ENCODE results near the gene ANKS3. TPM values are rescaled to one million over a fixed set of nuclear protein-coding genes. Genes with fewer than 3 reads are reported as not detected.

ANKS3 gene
- total RNA-seq, 2 experiments from 2014 or later: 12.1 to 16.1 TPM

DNA sequence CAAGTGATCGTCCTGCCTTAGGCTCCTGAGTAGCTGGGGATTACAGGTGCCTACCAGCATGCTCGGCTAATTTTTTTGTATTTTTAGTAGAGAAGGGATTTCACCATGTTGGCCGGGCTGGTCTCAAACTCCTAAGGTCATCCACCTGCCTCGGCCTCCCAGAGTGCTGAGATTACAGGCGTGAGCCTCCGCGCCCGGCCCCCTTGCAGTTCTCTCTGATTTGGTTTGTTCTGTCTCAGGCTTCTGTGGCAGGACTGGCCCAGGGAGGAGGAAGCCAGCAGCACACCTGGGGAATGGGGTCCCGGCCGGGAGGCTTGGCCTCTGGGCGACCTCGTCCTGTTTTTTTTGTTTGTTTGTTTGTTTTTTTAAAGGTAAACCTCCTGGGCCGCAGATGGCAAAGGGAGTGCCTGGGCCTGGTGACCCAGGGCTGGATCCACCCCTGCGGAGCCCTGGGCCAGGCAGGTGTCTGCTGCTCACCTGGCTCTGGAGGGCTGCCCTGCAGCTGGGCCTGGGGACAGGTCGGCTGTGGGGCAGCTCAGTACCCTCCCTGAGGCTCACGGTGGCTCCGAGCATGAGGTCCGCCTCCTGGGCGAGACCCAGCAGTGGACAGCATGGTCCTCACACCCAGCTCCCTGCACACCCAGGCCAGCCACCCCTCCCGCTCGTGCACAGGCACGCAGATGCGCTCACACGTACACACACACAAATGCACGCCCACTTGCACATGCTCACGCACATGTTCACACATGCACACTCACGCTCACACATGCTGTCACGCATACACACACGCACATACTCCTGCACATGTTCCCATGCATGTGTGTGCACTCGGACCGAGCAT lies 44.0 kb downstream of the ANKS3 start:
- peaks cover 12% of the 10 kb centered on the region for H3K4me1 Mint-ChIP-seq
- H3K9me3 Mint-ChIP-seq: no peaks in the 10 kb centered on the region
- H3K27ac Mint-ChIP-seq: no peak overlapping the region
- no peaks in the 10 kb centered on the region for H3K27me3 Mint-ChIP-seq
- DNase-seq: no peak
- H3K36me3 Mint-ChIP-seq: no peaks in the 10 kb centered on the region
- H3K4me3 Mint-ChIP-seq: no peak overlapping the region

DNA sequence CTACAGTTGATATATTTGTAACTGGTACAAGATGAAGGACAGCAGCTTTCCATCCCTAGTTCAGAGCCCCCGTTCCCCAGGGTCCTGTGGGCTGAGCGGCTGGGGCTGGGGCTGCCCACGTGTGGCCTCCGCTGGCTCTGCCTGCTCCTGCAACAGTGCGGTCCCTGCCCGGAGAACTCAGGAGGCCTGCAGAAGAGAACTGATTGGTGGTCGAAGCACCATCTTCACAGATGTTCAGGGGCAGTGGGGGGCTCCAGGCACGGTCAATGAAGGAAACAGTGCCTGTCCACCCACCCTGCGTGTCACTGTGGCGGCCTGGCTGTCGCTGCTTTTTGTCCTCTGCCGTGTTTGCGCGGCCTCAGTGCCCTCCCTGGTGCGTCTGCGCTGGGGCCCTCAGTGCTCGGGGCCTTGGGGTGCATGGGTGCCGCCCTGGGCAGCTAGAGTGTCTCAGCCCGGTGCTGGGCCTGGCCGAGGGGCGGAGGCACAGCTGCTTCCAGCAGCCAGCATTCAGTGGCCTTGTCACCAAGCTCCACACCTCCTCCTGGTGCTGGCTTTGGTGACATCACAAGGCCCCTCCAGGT lies 44.9 kb downstream of the ANKS3 start:
- DNase-seq: no peak
- H3K4me3 Mint-ChIP-seq: no peak overlapping the region
- H3K27ac Mint-ChIP-seq: no peak overlapping the region
- H3K36me3 Mint-ChIP-seq: no peaks in the 10 kb centered on the region
- H3K4me1 Mint-ChIP-seq: peaks cover 6% of the 10 kb centered on the region
- no peaks in the 10 kb centered on the region for H3K27me3 Mint-ChIP-seq
- H3K9me3 Mint-ChIP-seq: no peaks in the 10 kb centered on the region

DNA sequence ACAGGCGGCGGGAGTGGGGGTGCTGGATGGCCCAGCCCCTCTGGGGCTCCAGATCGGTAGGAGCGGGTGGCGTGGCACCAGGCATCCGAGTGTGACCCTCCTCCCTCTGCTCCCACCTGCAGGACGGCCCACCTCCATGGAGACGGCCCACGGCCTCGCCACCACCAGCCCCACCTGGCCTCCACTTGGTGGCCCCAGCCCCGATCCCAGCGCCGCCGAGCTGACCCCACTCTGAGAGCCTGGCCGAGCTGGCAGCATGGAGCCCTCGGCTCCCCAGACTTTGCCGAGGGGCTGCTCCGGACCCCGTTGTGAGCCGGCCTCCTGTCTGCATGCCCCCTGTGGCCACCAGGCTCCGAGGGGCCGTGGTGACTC lies 45.4 kb downstream of the ANKS3 start:
- DNase-seq: no peak
- Mint-ChIP-seq H3K27me3 (no peaks in the 10 kb centered on the region), H3K36me3 (no peaks in the 10 kb centered on the region), H3K4me3 (no peak overlapping the region), H3K27ac (no peak overlapping the region), H3K4me1 (peaks cover 6% of the 10 kb centered on the region), H3K9me3 (no peaks in the 10 kb centered on the region)

DNA sequence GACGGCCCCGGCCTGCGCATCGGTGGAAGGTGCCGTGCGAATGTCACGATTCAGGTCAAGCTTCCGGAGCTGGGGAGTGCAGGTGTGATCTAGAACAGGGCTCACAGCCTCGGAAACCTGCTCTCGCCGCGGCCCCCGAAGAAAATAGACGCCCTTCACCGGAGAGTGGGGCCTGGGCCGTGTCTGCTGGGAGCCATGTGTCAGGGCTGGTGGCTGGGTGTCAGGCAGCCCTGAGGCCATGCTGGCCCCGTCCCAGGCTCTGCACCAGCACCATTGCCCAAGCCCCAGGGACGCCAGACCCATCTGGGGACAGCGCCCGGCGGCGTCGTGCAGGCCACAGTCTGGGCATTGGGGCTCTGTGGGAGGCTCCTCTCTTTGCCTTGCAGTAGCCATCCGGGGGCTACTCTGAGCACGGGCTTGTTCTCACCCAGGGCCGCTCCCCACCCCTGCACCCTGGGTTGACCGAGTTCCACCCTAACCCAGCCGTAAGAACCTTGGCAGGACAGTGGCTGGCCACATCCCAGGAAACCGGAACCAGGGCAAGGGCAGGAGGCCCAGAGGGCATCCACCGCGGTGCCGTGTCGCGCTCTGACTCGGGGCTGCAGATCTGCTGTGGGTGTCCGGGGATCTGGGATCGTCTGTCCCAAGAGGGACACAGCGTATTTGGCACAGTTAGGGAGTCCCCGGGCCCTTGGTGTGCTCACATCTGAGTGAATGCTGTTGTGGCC lies 46.0 kb downstream of the ANKS3 start:
- Mint-ChIP-seq H3K36me3 (no peaks in the 10 kb centered on the region), H3K9me3 (no peaks in the 10 kb centered on the region), H3K27me3 (no peaks in the 10 kb centered on the region), H3K4me3 (no peak overlapping the region), H3K27ac (no peak overlapping the region), H3K4me1 (peaks cover 6% of the 10 kb centered on the region)
- no peak for DNase-seq

DNA sequence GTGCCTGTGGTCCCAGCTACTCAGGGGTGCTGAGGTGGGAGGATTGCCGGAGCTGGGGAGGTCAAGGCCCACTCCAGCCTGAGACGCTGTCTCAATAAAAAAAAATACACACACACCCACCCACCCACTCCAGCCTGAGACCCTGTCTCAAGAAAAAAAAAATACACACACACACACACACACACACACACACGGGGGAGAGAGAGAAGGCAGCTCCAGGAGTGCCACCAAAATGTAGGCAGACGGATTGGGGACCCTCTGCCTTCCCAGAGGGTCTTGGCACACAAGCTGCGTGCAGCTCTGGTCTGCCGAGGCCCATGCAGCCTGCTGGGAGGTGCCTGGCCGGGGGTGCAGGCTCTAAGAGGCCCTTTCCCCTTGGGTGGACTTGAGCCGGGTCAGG lies 46.7 kb downstream of the ANKS3 start:
- H3K4me3 Mint-ChIP-seq: no peak overlapping the region
- no peak for DNase-seq
- no peak overlapping the region for H3K27ac Mint-ChIP-seq
- H3K36me3 Mint-ChIP-seq: no peaks in the 10 kb centered on the region
- no peaks in the 10 kb centered on the region for H3K27me3 Mint-ChIP-seq
- H3K9me3 Mint-ChIP-seq: no peaks in the 10 kb centered on the region
- peaks cover 5% of the 10 kb centered on the region for H3K4me1 Mint-ChIP-seq

DNA sequence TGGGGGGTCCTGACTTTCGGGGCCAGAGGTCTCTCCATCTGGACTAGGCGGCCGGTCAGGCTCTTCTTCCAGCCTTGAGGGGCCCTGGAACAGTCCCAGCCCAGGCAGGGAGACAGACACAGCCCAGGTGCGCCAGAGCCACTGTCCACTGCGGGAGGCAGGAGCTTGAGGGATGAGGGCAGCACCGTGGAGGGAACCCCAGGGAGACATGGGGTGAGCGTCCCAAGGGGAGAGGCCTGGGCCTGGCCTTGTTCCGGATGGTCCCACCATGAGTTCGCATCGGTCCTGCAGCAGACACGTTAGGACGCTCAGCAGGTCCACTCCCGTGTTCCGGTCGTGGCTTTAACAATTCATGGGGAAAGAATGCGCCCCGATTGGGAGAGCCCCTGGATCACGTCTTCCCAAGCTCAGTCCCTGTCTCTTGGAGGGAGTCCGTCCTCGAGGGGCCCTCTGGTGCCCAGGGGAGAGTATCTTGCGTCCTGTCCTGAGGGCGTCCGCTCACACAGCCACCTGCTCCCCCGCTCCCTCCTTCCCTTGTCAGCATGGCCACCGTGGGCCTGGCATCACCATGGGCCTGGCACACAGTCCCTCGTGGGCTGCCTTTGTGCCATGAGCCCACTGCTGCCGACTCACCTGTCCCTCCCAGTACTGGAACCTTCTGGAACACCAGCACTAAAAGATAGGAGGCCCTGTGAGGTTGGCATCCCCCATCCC lies 47.4 kb downstream of the ANKS3 start:
- no peak for DNase-seq
- H3K27ac Mint-ChIP-seq: no peak overlapping the region
- H3K4me1 Mint-ChIP-seq: peaks cover 3% of the 10 kb centered on the region
- no peaks in the 10 kb centered on the region for H3K9me3 Mint-ChIP-seq
- H3K4me3 Mint-ChIP-seq: no peak overlapping the region
- peaks cover 1% of the 10 kb centered on the region for H3K36me3 Mint-ChIP-seq
- H3K27me3 Mint-ChIP-seq: no peaks in the 10 kb centered on the region

DNA sequence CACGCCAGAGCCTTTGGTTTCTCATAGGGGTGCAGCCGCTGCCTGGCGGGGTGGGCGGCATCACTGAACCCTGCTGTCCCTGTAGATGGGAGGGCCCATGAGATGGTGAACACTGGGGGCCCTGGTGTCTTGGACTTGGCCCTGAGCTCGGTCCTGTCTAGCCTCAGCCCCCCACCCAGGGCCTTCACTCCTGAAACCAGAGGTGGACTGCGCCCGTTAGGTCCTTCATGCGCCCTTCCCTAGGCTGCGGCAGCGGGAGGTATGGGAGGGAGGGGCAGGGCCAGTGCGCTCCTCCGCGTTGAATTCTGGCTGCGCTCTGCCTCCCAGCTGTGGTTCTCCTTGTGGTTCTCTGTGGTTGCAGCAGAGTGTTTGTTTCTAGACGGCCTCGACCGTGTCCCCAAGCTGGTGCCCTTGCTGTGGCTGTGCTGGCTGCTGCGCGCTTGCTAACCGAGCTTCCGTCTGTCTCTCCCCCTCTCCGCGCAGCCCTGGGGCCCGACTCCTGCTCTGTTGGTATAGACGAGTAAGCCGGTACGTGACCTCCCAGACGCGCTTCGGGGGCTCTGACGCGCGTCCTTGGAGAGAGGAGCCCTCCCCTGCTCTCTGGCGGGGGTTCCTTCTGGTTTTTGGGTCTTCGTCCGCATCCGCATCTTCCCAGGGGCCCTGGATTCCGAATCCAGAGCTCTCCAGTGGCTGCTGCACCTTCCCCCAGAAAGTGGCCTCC lies 48.1 kb downstream of the ANKS3 start:
- H3K4me1 Mint-ChIP-seq: peaks cover 6% of the 10 kb centered on the region
- H3K4me3 Mint-ChIP-seq: no peak overlapping the region
- H3K9me3 Mint-ChIP-seq: no peaks in the 10 kb centered on the region
- H3K27me3 Mint-ChIP-seq: no peaks in the 10 kb centered on the region
- no peak overlapping the region for H3K27ac Mint-ChIP-seq
- peaks cover 3% of the 10 kb centered on the region for H3K36me3 Mint-ChIP-seq
- DNase-seq: no peak

DNA sequence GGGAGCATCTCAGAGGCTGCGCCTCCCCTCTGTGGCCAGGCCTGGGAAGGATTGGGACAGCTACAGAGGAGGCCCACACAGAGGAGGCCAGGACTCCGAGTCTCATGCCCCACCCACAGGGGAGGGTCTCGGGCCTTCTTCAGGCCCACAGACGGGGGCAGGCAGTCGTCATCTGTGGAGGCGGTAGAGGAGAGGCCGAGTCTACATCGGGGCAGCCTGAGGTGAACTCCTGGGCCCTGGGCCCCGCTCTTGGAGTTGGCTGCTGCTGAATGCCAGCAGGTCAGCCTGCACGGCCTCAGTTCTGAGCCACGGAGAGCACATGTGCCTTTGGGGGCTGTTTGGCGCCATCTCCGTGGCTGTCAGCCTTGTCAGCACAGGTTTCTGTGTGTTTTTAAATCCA lies 48.8 kb downstream of the ANKS3 start:
- Mint-ChIP-seq H3K27me3 (no peaks in the 10 kb centered on the region), H3K4me3 (no peak overlapping the region), H3K4me1 (peaks cover 6% of the 10 kb centered on the region), H3K9me3 (no peaks in the 10 kb centered on the region), H3K27ac (no peak overlapping the region), H3K36me3 (peaks cover 4% of the 10 kb centered on the region)
- DNase-seq: no peak

DNA sequence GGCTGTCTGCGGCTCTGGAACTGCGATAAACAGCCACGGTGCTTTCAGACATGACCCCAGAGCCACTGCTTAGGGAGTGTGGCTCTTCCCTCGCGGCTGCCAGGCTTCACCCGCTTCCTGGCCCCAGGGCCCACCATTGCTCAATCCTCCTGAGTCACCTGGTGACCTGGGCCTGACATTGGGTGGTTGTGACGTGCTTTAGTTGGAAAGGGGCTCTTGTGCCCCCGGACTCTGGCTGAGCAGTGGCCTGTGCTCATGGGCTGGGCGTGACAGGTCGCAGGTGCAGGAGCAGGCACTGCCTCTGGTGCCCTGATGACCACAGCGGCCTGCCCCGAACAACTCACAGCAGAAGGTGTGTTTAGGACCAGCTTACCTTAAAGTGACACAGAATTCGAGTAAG lies 49.3 kb downstream of the ANKS3 start:
- peaks cover 6% of the 10 kb centered on the region for H3K4me1 Mint-ChIP-seq
- no peak for DNase-seq
- no peak overlapping the region for H3K4me3 Mint-ChIP-seq
- H3K9me3 Mint-ChIP-seq: no peaks in the 10 kb centered on the region
- no peak overlapping the region for H3K27ac Mint-ChIP-seq
- H3K27me3 Mint-ChIP-seq: no peaks in the 10 kb centered on the region
- peaks cover 6% of the 10 kb centered on the region for H3K36me3 Mint-ChIP-seq

DNA sequence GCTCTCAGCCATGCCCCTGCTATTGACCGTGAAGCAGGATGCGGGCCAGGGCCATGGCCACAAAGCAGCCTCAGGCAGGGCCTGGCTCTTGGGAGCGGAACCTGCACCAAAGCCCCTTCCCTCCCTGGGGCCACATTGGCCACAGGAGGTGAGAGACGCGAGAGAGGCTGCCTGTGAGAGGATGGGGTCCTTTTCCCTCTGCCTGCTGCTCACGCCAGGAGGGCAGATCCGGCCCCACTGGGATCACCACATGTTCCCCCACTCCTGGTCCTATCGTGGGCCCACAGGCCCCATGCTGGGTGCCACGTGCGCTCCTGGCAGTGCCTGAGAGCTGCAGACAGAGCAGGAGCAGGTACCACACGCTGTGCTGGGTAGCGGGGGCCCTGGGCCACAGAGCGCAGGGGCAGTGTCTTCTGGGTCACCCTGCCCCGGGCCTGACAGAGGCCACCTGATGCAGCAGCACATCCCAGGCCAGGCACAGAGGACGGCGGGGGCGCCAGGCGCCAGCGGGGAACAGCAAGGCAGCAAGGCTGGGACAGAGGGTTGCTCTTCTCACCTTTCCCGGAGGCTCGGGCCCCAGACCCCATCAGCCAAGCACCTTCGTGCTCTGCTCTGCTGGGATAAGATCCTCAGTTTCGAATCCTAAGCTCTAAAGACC lies 49.9 kb downstream of the ANKS3 start:
- no peak overlapping the region for H3K4me3 Mint-ChIP-seq
- peaks cover 6% of the 10 kb centered on the region for H3K36me3 Mint-ChIP-seq
- H3K4me1 Mint-ChIP-seq: peaks cover 7% of the 10 kb centered on the region
- no peaks in the 10 kb centered on the region for H3K27me3 Mint-ChIP-seq
- DNase-seq: no peak
- H3K27ac Mint-ChIP-seq: no peak overlapping the region
- H3K9me3 Mint-ChIP-seq: no peaks in the 10 kb centered on the region

DNA sequence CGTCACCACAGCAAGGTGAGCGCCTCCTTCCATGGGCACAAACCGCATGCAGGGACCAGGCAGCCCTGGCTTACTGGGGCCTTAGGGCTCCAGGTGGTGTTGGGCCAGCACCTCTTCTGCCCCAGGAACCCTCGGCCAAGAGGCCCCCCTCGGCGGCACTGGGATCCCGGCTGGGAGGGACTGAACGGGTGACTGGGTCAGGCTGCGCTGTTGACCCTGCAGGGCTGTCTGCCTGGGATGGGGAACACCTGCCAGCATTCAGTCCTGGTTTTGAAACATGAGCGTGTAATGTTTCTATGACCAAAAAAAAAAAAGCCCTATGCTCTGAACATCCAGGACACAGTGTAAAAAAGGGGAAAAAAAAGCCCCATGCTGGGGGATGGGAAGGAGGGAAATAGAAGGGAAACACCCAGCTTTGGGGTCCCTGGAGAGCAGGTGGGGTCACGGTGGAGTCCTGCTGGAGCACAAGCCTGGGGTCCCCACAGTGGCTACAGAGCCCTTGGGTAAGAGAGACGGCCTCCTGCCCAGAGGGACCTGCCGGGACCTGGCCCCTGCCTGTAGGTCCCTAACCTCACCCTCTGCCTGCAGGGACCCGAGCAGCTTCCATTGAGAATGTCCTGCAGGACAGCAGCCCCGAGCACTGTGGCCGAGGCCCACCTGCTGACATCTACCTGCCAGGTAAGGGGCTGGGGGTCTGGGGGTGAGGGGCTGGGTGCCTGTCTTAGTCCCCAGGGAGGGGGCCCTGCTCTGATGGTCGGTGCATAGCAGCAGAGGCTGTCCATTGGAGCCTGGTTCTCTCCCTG lies 50.6 kb downstream of the ANKS3 start:
- no peak for DNase-seq
- Mint-ChIP-seq H3K27ac (peak overlapping the region; percentile 45), H3K36me3 (peaks cover 6% of the 10 kb centered on the region), H3K27me3 (no peaks in the 10 kb centered on the region), H3K4me3 (no peak overlapping the region), H3K4me1 (peaks cover 12% of the 10 kb centered on the region), H3K9me3 (no peaks in the 10 kb centered on the region)

DNA sequence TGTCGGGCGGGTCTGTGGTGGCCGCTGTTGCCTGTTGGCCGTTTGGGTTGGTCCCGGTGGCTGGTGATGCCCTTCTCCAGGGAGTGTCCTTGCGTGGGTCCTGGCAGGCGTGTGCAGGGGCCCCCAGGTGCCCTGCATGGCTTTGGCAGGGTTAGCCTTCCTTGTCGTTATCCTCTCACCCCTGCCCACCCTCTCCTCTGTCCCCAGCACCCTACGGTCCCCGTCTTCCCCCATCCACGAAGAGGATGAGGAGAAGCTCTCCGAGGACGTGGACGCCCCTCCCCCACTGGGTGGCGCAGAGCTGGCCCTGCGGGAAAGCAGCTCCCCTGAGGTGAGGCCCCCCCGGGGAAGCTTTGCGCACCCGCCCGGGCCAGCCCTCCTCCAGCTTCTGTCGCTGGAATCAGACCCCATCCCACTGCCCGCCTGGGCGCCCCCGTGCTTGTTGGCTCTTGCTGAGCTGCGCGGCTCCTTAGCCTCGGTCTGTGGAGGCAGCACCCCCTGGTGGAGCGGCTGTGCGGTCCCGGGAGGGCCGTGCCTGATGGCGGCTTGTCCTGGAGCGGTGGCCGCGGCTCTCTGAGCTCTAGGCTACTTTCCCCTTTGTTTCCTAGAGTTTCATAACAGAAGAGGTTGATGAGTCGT lies 51.3 kb downstream of the ANKS3 start:
- DNase-seq: peak; percentile 70
- Mint-ChIP-seq H3K9me3 (no peaks in the 10 kb centered on the region), H3K4me1 (peaks cover 19% of the 10 kb centered on the region), H3K4me3 (no peak overlapping the region), H3K27me3 (no peaks in the 10 kb centered on the region), H3K27ac (peak overlapping the region; percentile 45), H3K36me3 (peaks cover 10% of the 10 kb centered on the region)

DNA sequence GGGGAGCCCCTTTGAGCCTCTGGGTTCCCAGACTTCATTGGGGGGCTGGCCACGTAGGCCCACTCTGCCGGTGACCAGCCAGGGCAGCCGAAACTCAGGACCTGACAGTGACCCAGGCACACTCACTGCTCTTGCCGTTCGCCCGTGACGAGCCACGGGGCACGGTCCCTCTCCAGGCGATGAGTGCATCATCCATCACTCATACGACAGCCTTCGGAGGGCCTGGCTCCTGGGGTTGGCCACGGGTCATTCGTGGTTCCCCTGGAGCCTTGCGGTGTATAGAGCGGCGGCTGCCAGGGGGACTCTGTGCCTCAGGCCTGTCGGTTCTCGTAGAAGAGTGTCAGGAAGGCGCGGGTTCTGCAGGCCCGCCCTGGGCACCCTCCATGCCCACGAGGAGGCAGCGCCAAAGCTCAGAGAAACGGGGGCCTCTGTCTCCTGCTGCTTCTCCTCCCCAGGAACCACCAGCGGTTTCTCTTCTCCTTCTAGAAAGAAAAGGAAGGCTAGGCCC lies 51.9 kb downstream of the ANKS3 start:
- peaks cover 10% of the 10 kb centered on the region for H3K36me3 Mint-ChIP-seq
- no peak for DNase-seq
- no peak overlapping the region for H3K4me3 Mint-ChIP-seq

More for the DNA sequence above, 51.9 kb downstream of the ANKS3 start:
- no peaks in the 10 kb centered on the region for H3K27me3 Mint-ChIP-seq
- peaks cover 19% of the 10 kb centered on the region for H3K4me1 Mint-ChIP-seq
- H3K9me3 Mint-ChIP-seq: no peaks in the 10 kb centered on the region
- H3K27ac Mint-ChIP-seq: peak overlapping the region; percentile 45
